Measurements from ENCODE around the gene DNAH3. TPM values are rescaled to one million over a fixed set of nuclear protein-coding genes. Genes with fewer than 3 reads are reported as not detected.

The DNAH3 gene
- total and polyA plus RNA-seq, 10 donors, result 0.02 to 0.03 TPM; not detected in 8

GRCh38 chr16:21126518-21126917, 24.1 kb downstream of the DNAH3 start:
- no peaks in the 10 kb centered on the region for H3K36me3 ChIP-seq
- WGBS, 5 donors, result 79 to 91% (median 85%) methylated on average over 7 of the region's 7 CpGs
- peaks cover 0 to 8% (median 0%) of the 10 kb centered on the region in 7 donors for H3K27me3 ChIP-seq (replicated peaks in 1 of 7)
- DNase-seq, result no peak
- TF ChIP-seq POLR2A (IDR thresholded peaks at IDR 0.05) (no peak), POLR2AphosphoS5 (IDR thresholded peaks at IDR 0.05) (no peak), CTCF (IDR thresholded peaks at IDR 0.05 in 8 of 11, conservative IDR thresholded peaks at IDR 0.05 in 3 of 11) (no peak)
- no peaks in the 10 kb centered on the region for H3K4me1 ChIP-seq
- no peak overlapping the region for H3K27ac ChIP-seq
- no peaks in the 10 kb centered on the region for H3K9me3 ChIP-seq
- intact Hi-C loops (cut with DNase I; ENCODE audit: low total_unique reads), result no loop called here
- no peak overlapping the region for H3K4me3 ChIP-seq

- DNase-seq, result no peak
- 88 to 93% (median 90%) methylated on average over 7 of the region's 7 CpGs for WGBS, 5 donors
- no peaks in the 10 kb centered on the region for H3K9me3 ChIP-seq
- intact Hi-C loops (cut with DNase I; ENCODE audit: low total_unique reads), result no loop called here
- no peak overlapping the region for H3K27ac ChIP-seq
- TF ChIP-seq POLR2A (IDR thresholded peaks at IDR 0.05) (no peak), POLR2AphosphoS5 (IDR thresholded peaks at IDR 0.05) (no peak), CTCF (IDR thresholded peaks at IDR 0.05 in 8 of 11, conservative IDR thresholded peaks at IDR 0.05 in 3 of 11) (no peak)
- H3K36me3 ChIP-seq, result no peaks in the 10 kb centered on the region
- peaks cover 0 to 8% (median 0%) of the 10 kb centered on the region in 7 donors for H3K27me3 ChIP-seq (replicated peaks in 1 of 7)
- H3K4me3 ChIP-seq, result no peak overlapping the region
- no peaks in the 10 kb centered on the region for H3K4me1 ChIP-seq
Measured at GRCh38 chr16:21125191-21125590, 25.5 kb downstream of the DNAH3 start.

GRCh38 chr16:21120976-21121520, 29.6 kb downstream of the DNAH3 start:
- Histone ChIP-seq H3K4me1 (peaks cover 0 to 7% (median 2%) of the 10 kb centered on the region in 6 donors), H3K27me3 (replicated peaks in 1 of 7) (no peaks in the 10 kb centered on the region), H3K4me3 (no peak overlapping the region), H3K9me3 (peaks cover 0 to 13% (median 0%) of the 10 kb centered on the region in 8 donors), H3K27ac (no peak overlapping the region), H3K36me3 (no peaks in the 10 kb centered on the region)
- WGBS, 5 donors, result 71 to 88% (median 76%) methylated on average over 2 of the region's 2 CpGs
- no peak for TF ChIP-seq POLR2A (IDR thresholded peaks at IDR 0.05)
- no peak for TF ChIP-seq POLR2AphosphoS5 (IDR thresholded peaks at IDR 0.05)
- no peak for TF ChIP-seq CTCF (IDR thresholded peaks at IDR 0.05 in 8 of 11, conservative IDR thresholded peaks at IDR 0.05 in 3 of 11)
- DNase-seq, result no peak
- intact Hi-C loops (cut with DNase I; ENCODE audit: low total_unique reads), result no loop called here

- intact Hi-C loops (cut with DNase I; ENCODE audit: low total_unique reads), result no loop called here
- peak; percentile 13 for DNase-seq
- 79 to 91% (median 84%) methylated on average over 4 of the region's 4 CpGs for WGBS, 5 donors
- Histone ChIP-seq H3K27ac (no peak overlapping the region), H3K36me3 (no peaks in the 10 kb centered on the region), H3K9me3 (peaks cover 0 to 19% (median 0%) of the 10 kb centered on the region in 8 donors), H3K4me1 (peaks cover 0 to 7% (median 2%) of the 10 kb centered on the region in 6 donors), H3K4me3 (no peak overlapping the region), H3K27me3 (replicated peaks in 1 of 7) (no peaks in the 10 kb centered on the region)
- TF ChIP-seq POLR2AphosphoS5 (IDR thresholded peaks at IDR 0.05) (no peak), POLR2A (IDR thresholded peaks at IDR 0.05) (no peak), CTCF (IDR thresholded peaks at IDR 0.05 in 8 of 11, conservative IDR thresholded peaks at IDR 0.05 in 3 of 11) (no peak)
Measured at GRCh38 chr16:21117567-21117966, 33.1 kb downstream of the DNAH3 start.
